GM12878 (cell line): Measurements from ENCODE around the gene PIGS. TPM values are rescaled to one million over a fixed set of nuclear protein-coding genes. Genes with fewer than 3 reads are reported as not detected.

Experiments
- BRCA1 ChIP-seq: IDR thresholded peaks from 2 replicates; pipeline ENCODE4 v1.6.1; 2011; ENCODE audit warnings: low read depth, low read length, improper control_type of control experiment
- CHD2 ChIP-seq: IDR thresholded peaks from 2 replicates; pipeline ENCODE4 v1.6.1; 2011; ENCODE audit warnings: low read depth, low read length, improper control_type of control experiment, borderline replicate concordance
- CHD4 ChIP-seq: fragments of 200-600 bp; sonication (generic); IDR thresholded peaks from 2 replicates; pipeline ENCODE4 v1.6.1; 2016; ENCODE audit warnings: mild to moderate bottlenecking
- E2F8 ChIP-seq: fragments of 450-650 bp; IDR thresholded peaks from 2 replicates; pipeline ENCODE4 v1.6.1; 2018; ENCODE audit warnings: mild to moderate bottlenecking, low read depth, moderate library complexity; ENCODE audit not compliant: partially characterized antibody
- EGR1 ChIP-seq, 2 experiments: IDR thresholded peaks; 1 replicate in 1 of 2; 2 replicates in 1 of 2; pipeline ENCODE4 v1.6.1; 2011 to 2012; ENCODE audit warnings: low read depth in 2 of 2, low read length in 2 of 2, borderline replicate concordance in 1 of 2, mild to moderate bottlenecking in 1 of 2, moderate library complexity in 1 of 2
- EZH2 ChIP-seq: IDR thresholded peaks from 2 replicates; pipeline ENCODE4 v1.6.1; 2012; ENCODE audit warnings: low read depth, mild to moderate bottlenecking, control low read depth, inconsistent platforms, low read length, borderline replicate concordance; ENCODE audit not compliant: control insufficient read depth
- IKZF2 ChIP-seq, 2 experiments: fragments of 450-650 bp; IDR thresholded peaks; 2 replicates each; pipeline ENCODE4 v1.6.1; 2017; ENCODE audit warnings: mild to moderate bottlenecking in 2 of 2, moderate library complexity in 2 of 2
- KAT2A ChIP-seq: conservative IDR thresholded peaks from 2 replicates; pipeline ENCODE4 v1.6.1; 2011; ENCODE audit warnings: low read depth, low read length; ENCODE audit not compliant: control insufficient read depth
- MEF2B ChIP-seq: fragments of 450-650 bp; IDR thresholded peaks from 2 replicates; pipeline ENCODE4 v1.6.1; 2018; ENCODE audit warnings: mild to moderate bottlenecking, moderate library complexity; ENCODE audit not compliant: partially characterized antibody, poor library complexity, severe bottlenecking
- NFYA ChIP-seq: IDR thresholded peaks from 2 replicates; pipeline ENCODE4 v1.6.1; 2011; ENCODE audit warnings: low read depth, mild to moderate bottlenecking, low read length, improper control_type of control experiment, borderline replicate concordance
- RCOR1 ChIP-seq: conservative IDR thresholded peaks from 2 replicates; pipeline ENCODE4 v1.6.1; 2012; ENCODE audit warnings: low read depth, low read length, improper control_type of control experiment
- RELB ChIP-seq: fragments of 450-650 bp; IDR thresholded peaks from 2 replicates; pipeline ENCODE4 v1.6.1; 2017; ENCODE audit warnings: low read depth, mild to moderate bottlenecking, moderate library complexity
- SKIL ChIP-seq: fragments of 450-650 bp; IDR thresholded peaks from 2 replicates; pipeline ENCODE4 v1.6.1; 2017; ENCODE audit warnings: mild to moderate bottlenecking, low read depth, inconsistent platforms; ENCODE audit not compliant: poor library complexity, severe bottlenecking
- SREBF1 ChIP-seq: IDR thresholded peaks from 2 replicates; pipeline ENCODE4 v1.6.1; 2012; ENCODE audit warnings: mild to moderate bottlenecking, low read length
- STAT1 ChIP-seq: fragments of 450-650 bp; conservative IDR thresholded peaks from 2 replicates; pipeline ENCODE4 v1.6.1; 2014; ENCODE audit warnings: antibody characterized with exemption, mild to moderate bottlenecking
- TAF1 ChIP-seq: IDR thresholded peaks from 2 replicates; pipeline ENCODE4 v1.6.1; 2011; ENCODE audit warnings: mild to moderate bottlenecking, low read depth, low read length, borderline replicate concordance
- TCF12 ChIP-seq: IDR thresholded peaks from 2 replicates; pipeline ENCODE4 v1.6.1; 2011; ENCODE audit warnings: low read depth, mild to moderate bottlenecking, low read length
- USF1 ChIP-seq: IDR thresholded peaks from 2 replicates; pipeline ENCODE4 v1.6.1; 2011; ENCODE audit warnings: borderline replicate concordance, low read depth, mild to moderate bottlenecking, moderate library complexity, mixed read lengths, low read length; ENCODE audit not compliant: insufficient read depth; ENCODE audit errors: extremely low read length
- USF2 ChIP-seq: IDR thresholded peaks from 2 replicates; pipeline ENCODE4 v1.6.1; 2011; ENCODE audit warnings: low read depth, low read length, improper control_type of control experiment, borderline replicate concordance
- YY1 ChIP-seq: IDR thresholded peaks from 2 replicates; pipeline ENCODE4 v1.6.1; 2011; ENCODE audit warnings: low read depth, mild to moderate bottlenecking, low read length
- polyA plus RNA-seq, 11 experiments: library from polyadenylated mRNA; depleted of rRNA in 4 of 11; unstranded in 6 of 11; stranded (reverse) in 5 of 11; fragments of >200 nt; fragmentation: Nextera tagmentation in 4 of 11; fragmentation: Illumina TruSeq in 1 of 11; extraction: Ambion mirVana in 4 of 11; extraction: Trizol in 1 of 11; gene quantifications; 1 replicate in 1 of 11; 2 replicates in 10 of 11; pipeline versions ENCODE4 v1.2.1 to v1.2.3, GENCODE V29; 2011 to 2016; ENCODE audit warnings: inconsistent platforms in 2 of 11, missing spikeins in 2 of 11, low read depth in 1 of 11
- total RNA-seq, 4 experiments: library from RNA; depleted of rRNA in 3 of 4; stranded (reverse); fragments of >200 nt in 3 of 4; fragmentation: Illumina TruSeq in 1 of 4; extraction: Trizol in 1 of 4; gene quantifications; 2 replicates each; pipeline versions ENCODE4 v1.2.1 to v1.2.3, GENCODE V29; 2013 to 2021

PIGS gene
- total and polyA plus RNA-seq, 10 of the 15 experiments (the other 5 are each of a cell fraction or from before 2014, with no cell fraction given): 27.5 to 73.7 (median 50.7) TPM

GRCh38 chr17:28549236-28550132, 21.8 kb downstream of the PIGS start (continued):
- TF ChIP-seq USF2 (no peak), EZH2 (no peak), EGR1 (IDR thresholded peaks at IDR 0.05; ENCODE audit: borderline replicate concordance in 1 of 2, low read depth in 2 of 2, low read length in 2 of 2) (peak in 1 of 2 experiments; percentile 17; a peak in 1 of 3 replicates), IKZF2 (IDR thresholded peaks at IDR 0.05) (peak; percentile 43 to 64; a peak in 2 of 4 replicates), TAF1 (no peak), RELB (peak; percentile 46; the same call in 1 of the 2 replicates), KAT2A (no peak), BRCA1 (no peak), SKIL (no peak), TCF12 (peak; percentile 42; the same call in 1 of the 2 replicates), RCOR1 (no peak), YY1 (no peak), STAT1 (no peak), SREBF1 (no peak), CHD2 (no peak), MEF2B (peak; percentile 93), NFYA (no peak), E2F8 (no peak), CHD4 (no peak), USF1 (no peak)
